Inflammatory macrophage treated with lipopolysaccharide for 4 hours (primary cell): Measurements from ENCODE around the gene FRMD4B.

Source experiments
- DNase-seq: peaks from one replicate; pipeline ENCODE4 v3.0.0-alpha.2; 2020

Gene FRMD4B

GRCh38 chr3:69385723-69386555, at the start of gene FRMD4B:
Gene FRMD4B, minus strand, starts transcription at chr3:69386088. Its CDS starts 99 bp downstream, at chr3:69385989.
- peak; percentile 56 for DNase-seq

GRCh38 chr3:69433969-69434325, 48.1 kb upstream of the FRMD4B start:
- DNase-seq, result peak; percentile 74

- DNase-seq, result peak; percentile 12
Measured at GRCh38 chr3:69433121-69433968, 47.5 kb upstream of the FRMD4B start.

- peak; percentile 62 for DNase-seq
Measured at GRCh38 chr3:69428657-69429255, 42.9 kb upstream of the FRMD4B start.

- DNase-seq, result no peak
Measured at GRCh38 chr3:69426967-69427304, 41.0 kb upstream of the FRMD4B start.

- DNase-seq, result no peak
Measured at GRCh38 chr3:69426291-69426966, 40.5 kb upstream of the FRMD4B start.

GRCh38 chr3:69425249-69425648, 39.4 kb upstream of the FRMD4B start:
- DNase-seq, result peak; percentile 26

- DNase-seq, result no peak
Measured at GRCh38 chr3:69423463-69424155, 37.7 kb upstream of the FRMD4B start.

- DNase-seq, result no peak
Measured at GRCh38 chr3:69422751-69423150, 36.9 kb upstream of the FRMD4B start.

- peak; percentile 71 for DNase-seq
Measured at GRCh38 chr3:69420781-69421520, 35.1 kb upstream of the FRMD4B start.

GRCh38 chr3:69419276-69419675, 33.4 kb upstream of the FRMD4B start:
- DNase-seq, result no peak

- DNase-seq, result no peak
Measured at GRCh38 chr3:69417541-69418078, 31.7 kb upstream of the FRMD4B start.

GRCh38 chr3:69413551-69414207, 27.8 kb upstream of the FRMD4B start:
- no peak for DNase-seq

GRCh38 chr3:69411346-69411745, 25.5 kb upstream of the FRMD4B start:
- DNase-seq, result no peak

- peak; percentile 67 for DNase-seq
Measured at GRCh38 chr3:69410301-69410700, 24.4 kb upstream of the FRMD4B start.

- DNase-seq, result no peak
Measured at GRCh38 chr3:69409831-69410230, 23.9 kb upstream of the FRMD4B start.

- DNase-seq, result no peak
Measured at GRCh38 chr3:69409011-69409410, 23.1 kb upstream of the FRMD4B start.

GRCh38 chr3:69408542-69408941, 22.7 kb upstream of the FRMD4B start:
- no peak for DNase-seq

GRCh38 chr3:69407908-69408307, 22.0 kb upstream of the FRMD4B start:
- DNase-seq, result no peak

GRCh38 chr3:69406163-69406562, 20.3 kb upstream of the FRMD4B start:
- DNase-seq, result no peak

- no peak for DNase-seq
Measured at GRCh38 chr3:69405067-69405466, 19.2 kb upstream of the FRMD4B start.
